Lower leg skin (tissue), 3 donors: Measurements from ENCODE around the gene GKAP1.

Experiments used
- POLR2A ChIP-seq, 2 donors: fragments of 450-650 bp; IDR thresholded peaks; one replicate each; pipeline ENCODE4 v1.6.1; 2016 to 2017; ENCODE audit warnings: antibody characterized with exemption in 2 of 2, mild to moderate bottlenecking in 1 of 2, moderate library complexity in 1 of 2
- TF ChIP-seq, protein P1 (sequence below), 3 donors: fragments of 450-650 bp; IDR thresholded peaks; one replicate each; pipeline ENCODE4 v1.5.1; 2016; ENCODE audit warnings: antibody characterized with exemption in 3 of 3, mild to moderate bottlenecking in 3 of 3, moderate library complexity in 2 of 3

DNA sequence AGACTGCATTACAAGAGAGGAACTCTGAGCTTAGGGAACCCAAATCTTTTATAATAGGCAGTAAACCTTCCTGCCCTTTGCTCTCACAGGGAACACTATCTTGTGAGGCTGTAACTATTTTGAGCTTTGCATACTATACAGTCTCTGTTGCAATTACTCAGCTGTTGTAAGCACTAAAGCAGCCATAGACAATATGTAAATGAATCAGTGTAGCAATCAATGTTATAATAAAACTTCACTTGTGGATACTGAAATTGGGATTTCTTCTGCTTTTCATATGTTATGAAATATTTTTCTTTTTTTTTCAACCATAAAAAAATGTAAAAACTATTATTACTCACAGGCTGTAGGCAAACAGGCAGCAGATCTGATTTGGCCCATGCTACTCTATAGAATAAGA lies 93.1 kb downstream of the GKAP1 start:
- no peak for TF ChIP-seq POLR2A (IDR thresholded peaks at IDR 0.05)
- TF ChIP-seq, protein P1, sequence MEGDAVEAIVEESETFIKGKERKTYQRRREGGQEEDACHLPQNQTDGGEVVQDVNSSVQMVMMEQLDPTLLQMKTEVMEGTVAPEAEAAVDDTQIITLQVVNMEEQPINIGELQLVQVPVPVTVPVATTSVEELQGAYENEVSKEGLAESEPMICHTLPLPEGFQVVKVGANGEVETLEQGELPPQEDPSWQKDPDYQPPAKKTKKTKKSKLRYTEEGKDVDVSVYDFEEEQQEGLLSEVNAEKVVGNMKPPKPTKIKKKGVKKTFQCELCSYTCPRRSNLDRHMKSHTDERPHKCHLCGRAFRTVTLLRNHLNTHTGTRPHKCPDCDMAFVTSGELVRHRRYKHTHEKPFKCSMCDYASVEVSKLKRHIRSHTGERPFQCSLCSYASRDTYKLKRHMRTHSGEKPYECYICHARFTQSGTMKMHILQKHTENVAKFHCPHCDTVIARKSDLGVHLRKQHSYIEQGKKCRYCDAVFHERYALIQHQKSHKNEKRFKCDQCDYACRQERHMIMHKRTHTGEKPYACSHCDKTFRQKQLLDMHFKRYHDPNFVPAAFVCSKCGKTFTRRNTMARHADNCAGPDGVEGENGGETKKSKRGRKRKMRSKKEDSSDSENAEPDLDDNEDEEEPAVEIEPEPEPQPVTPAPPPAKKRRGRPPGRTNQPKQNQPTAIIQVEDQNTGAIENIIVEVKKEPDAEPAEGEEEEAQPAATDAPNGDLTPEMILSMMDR (IDR thresholded peaks at IDR 0.05) = no peak
